Measurements from ENCODE around the gene PTGES3L. TPM values are rescaled to one million over a fixed set of nuclear protein-coding genes. Genes with fewer than 3 reads are reported as not detected.
"Not testable (repeated sequence)": the region's sequence is repeated elsewhere in the genome, so short reads cannot be mapped to it uniquely, and the experiment has no call there.

PTGES3L gene
- total RNA-seq, 2 experiments from 2014 or later = 0.28 to 0.39 TPM

DNA sequence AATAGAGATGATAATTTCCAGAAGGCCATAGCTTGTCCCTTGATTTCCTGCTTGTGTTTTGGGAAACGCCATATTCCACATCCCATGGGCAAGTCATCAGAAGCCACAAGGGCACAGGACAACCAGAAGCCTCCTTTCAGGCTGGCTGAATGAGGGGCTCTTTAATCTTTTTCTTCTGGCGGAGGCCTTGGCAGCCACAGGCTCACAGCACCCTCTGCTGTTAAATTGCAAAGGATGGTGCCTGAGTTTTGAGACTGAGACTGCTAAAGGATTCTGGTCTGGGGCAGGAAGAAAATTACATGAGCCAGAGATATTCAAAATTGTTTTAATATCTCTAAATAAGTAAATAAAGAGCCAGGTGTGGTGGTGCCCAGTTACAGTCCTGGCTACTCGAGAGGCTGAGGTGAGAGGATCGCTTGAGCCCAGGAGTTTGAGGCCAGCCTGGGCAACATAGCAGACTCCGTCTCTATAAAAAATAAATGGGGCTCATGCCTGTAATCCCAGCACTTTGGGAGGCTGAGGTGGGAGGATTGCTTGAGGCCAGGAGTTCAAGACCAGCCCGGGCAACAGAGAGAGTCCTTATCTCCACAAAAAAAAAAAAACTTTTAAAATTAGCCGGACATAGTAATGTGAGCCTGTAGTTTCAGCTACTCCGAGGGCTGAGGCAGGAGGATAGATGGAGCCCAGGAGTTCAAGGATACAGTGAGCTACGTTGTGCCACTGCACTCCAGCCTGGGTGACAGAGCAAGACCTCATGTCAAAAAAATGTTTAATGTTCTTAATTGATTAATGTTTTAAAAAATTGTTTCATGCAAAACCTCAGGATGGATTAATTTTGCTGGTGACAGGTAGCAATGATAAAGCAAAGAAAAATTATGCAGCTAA lies 41.9 kb downstream of the PTGES3L start:
- H3K9me3 Mint-ChIP-seq = no peaks in the 10 kb centered on the region
- peak; percentile 60 for ATAC-seq (ENCODE audit: low read depth)
- POLR2A ChIA-PET = no interaction called here
- no peaks in the 10 kb centered on the region for H3K36me3 Mint-ChIP-seq
- no peaks in the 10 kb centered on the region for H3K4me1 Mint-ChIP-seq
- no peak for DNase-seq
- no peak overlapping the region for H3K27ac Mint-ChIP-seq
- H3K4me3 Mint-ChIP-seq = no peak overlapping the region
- peaks cover 27% of the 10 kb centered on the region for H3K27me3 Mint-ChIP-seq

DNA sequence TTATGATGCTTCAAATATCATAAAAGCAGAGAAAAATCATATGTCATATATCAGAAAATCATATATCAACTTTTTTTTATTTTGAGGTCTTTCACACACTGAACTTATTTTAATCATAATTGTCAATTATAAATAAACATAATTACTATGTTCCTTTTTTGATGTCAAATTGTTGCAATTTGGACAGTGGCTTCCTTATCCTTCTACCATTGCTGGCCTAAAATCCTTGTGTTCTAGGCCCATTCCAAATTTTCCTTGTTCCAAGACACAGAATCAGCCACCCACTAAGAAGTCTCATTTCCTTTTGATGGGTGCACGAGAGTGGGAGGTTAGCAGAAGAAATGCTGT lies 50.4 kb downstream of the PTGES3L start:
- POLR2A ChIA-PET = interaction anchor here (0.6 to 1.0 kb wide), 3 partner anchors 67 to 1199 kb away, joined by 3 to 4 read pairs (median 4); no protein-coding TSS in a partner anchor
- Mint-ChIP-seq H3K4me3 (no peak overlapping the region), H3K36me3 (no peaks in the 10 kb centered on the region), H3K27me3 (peaks cover 8% of the 10 kb centered on the region), H3K9me3 (no peaks in the 10 kb centered on the region), H3K27ac (no peak overlapping the region), H3K4me1 (peaks cover 11% of the 10 kb centered on the region)
- ATAC-seq (ENCODE audit: low read depth) (no peak), DNase-seq (no peak)

DNA sequence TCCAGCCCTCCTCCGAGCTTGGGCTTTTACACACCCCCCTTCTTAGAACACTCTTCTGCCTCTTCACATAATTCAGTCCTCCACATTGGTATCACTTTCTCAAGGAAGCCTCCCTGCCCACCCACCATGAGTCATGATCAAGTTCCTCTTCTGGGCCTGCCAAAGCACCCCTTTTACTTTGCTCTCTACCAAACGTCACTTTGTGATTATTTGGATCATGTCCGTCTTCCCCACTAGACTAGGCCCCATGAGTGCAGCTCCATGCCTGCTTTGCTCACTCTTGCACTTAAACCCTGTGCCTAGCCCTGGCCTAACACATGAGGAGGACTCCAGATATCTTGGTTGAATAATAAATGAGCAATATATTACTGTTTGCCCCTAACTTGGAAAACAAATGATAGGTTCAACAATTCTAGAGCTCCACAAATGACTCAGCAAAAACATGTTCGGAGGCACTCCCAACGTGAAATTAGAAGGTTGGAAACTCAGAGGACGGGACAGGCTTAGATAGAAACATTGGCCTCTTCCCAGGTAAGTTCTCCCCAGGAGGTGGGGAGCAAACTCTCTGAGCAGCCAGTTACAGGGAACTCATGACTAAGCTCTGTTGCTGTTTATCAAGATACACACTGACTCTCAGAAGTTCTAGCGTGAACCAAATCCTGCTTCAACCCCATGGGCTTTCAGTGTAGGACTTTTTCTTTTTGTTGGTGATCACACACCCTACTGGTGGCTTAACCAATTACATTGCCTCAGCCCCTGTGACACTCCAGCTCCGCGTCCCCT lies 51.0 kb downstream of the PTGES3L start:
- DNase-seq (no peak), ATAC-seq (ENCODE audit: low read depth) (peak; percentile 83)

DNA sequence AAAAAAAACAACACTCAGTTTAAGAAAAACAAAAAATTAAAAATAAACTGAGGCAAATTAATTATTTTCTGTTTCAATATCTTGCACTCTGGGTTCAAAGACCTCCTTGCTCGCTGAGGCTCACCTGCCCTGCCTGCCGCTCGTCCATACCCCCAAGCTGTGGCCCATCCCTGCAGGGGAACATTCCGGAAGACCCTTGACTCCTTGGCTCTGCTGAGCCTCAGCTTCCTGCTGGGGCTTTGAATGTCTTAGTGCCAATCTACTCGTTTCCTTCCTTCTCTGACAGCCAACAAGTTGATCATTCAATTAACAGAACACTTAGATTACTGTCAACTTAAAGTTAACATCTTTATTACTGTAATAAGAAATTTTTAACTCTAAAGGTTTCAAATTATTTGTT lies 55.0 kb downstream of the PTGES3L start:
- Mint-ChIP-seq H3K36me3 (no peaks in the 10 kb centered on the region), H3K27me3 (peaks cover 18% of the 10 kb centered on the region), H3K9me3 (no peaks in the 10 kb centered on the region), H3K4me1 (peaks cover 10% of the 10 kb centered on the region), H3K27ac (no peak overlapping the region), H3K4me3 (no peak overlapping the region)
- DNase-seq (no peak), ATAC-seq (ENCODE audit: low read depth) (no peak)
- POLR2A ChIA-PET = no interaction called here

More for the DNA sequence above, 51.0 kb downstream of the PTGES3L start:
- Mint-ChIP-seq H3K9me3 (no peaks in the 10 kb centered on the region), H3K4me1 (peaks cover 11% of the 10 kb centered on the region), H3K27me3 (peaks cover 6% of the 10 kb centered on the region), H3K4me3 (no peak overlapping the region), H3K27ac (peak overlapping the region; percentile 27), H3K36me3 (no peaks in the 10 kb centered on the region)
- POLR2A ChIA-PET = interaction anchor here (0.6 to 1.0 kb wide), 5 partner anchors 46 to 1199 kb away, joined by 3 to 4 read pairs (median 4); no protein-coding TSS in a partner anchor

DNA sequence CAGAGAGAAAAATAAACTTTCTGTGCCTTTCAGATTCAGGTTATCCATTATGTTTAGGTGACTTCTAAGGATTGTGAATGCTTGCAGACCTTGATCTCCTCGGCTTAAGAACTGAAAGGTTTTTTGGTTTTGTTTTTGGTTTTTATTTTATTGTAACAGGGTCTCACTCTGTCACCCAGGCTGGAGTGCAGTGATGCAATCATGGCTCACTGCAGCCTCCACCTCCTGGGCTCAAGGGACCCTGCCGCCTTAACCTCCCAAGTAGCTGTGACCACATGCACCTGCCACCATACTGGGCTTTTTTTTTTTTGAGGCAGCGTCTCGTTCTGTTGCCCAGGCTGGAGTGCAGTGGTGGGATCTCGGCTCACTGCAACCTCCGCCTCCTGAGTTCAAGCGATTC lies 56.4 kb downstream of the PTGES3L start:
- peaks cover 20% of the 10 kb centered on the region for H3K27me3 Mint-ChIP-seq
- H3K27ac Mint-ChIP-seq; ATAC-seq (ENCODE audit: low read depth); H3K4me1 Mint-ChIP-seq; DNase-seq; POLR2A ChIA-PET; H3K36me3 Mint-ChIP-seq; H3K9me3 Mint-ChIP-seq; H3K4me3 Mint-ChIP-seq: not testable (repeated sequence)

DNA sequence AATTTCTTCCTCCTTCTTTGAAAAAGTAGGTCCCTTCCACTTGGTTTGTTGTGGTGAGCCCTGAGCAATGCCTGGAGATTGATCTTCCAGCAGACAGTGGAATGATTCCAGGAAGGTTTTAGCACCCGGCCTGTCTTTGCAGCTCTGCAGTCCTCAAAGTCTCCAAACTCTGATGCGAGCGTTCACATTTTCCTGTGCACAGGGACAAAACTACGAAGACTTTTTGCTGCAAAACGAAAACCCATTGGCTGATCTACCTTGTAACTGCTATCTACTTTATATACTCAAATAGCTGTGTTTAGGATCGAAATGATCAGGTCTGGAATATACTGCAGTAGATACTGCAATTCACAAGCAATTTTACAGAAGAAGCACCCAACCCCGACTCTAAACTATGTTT lies 57.6 kb downstream of the PTGES3L start:
- POLR2A ChIA-PET = no interaction called here

DNA sequence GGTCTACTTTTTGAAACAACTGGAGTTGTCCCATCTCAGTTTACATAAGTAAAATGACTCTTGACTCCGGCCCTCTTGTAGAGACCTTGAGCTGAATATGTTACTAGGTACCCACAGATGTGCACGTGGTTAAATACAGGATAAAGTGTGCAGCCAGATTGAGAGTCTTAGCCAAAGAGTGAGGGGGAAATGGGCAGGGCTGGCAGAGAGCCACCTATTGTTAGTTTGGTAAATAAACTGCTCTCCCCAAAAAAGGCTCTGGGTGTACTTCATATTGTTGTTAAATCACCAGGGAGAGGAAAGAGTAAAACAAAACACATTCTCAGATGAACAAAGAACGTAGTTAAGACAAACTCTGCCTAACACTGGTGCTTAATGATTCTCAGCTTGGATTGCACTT lies 59.0 kb downstream of the PTGES3L start:
- ATAC-seq (ENCODE audit: low read depth) = no peak
- H3K36me3 Mint-ChIP-seq = no peaks in the 10 kb centered on the region
- H3K27me3 Mint-ChIP-seq = peaks cover 20% of the 10 kb centered on the region
- peaks cover 3% of the 10 kb centered on the region for H3K4me1 Mint-ChIP-seq
- no peaks in the 10 kb centered on the region for H3K9me3 Mint-ChIP-seq
- no peak for DNase-seq
- no peak overlapping the region for H3K4me3 Mint-ChIP-seq
- H3K27ac Mint-ChIP-seq = no peak overlapping the region
- POLR2A ChIA-PET = no interaction called here

More for the DNA sequence above, 57.6 kb downstream of the PTGES3L start:
- H3K4me3 Mint-ChIP-seq = no peak overlapping the region
- no peaks in the 10 kb centered on the region for H3K9me3 Mint-ChIP-seq
- DNase-seq (no peak), ATAC-seq (ENCODE audit: low read depth) (no peak)
- H3K4me1 Mint-ChIP-seq = peaks cover 3% of the 10 kb centered on the region
- H3K27ac Mint-ChIP-seq = no peak overlapping the region
- H3K27me3 Mint-ChIP-seq = peaks cover 21% of the 10 kb centered on the region
- no peaks in the 10 kb centered on the region for H3K36me3 Mint-ChIP-seq

DNA sequence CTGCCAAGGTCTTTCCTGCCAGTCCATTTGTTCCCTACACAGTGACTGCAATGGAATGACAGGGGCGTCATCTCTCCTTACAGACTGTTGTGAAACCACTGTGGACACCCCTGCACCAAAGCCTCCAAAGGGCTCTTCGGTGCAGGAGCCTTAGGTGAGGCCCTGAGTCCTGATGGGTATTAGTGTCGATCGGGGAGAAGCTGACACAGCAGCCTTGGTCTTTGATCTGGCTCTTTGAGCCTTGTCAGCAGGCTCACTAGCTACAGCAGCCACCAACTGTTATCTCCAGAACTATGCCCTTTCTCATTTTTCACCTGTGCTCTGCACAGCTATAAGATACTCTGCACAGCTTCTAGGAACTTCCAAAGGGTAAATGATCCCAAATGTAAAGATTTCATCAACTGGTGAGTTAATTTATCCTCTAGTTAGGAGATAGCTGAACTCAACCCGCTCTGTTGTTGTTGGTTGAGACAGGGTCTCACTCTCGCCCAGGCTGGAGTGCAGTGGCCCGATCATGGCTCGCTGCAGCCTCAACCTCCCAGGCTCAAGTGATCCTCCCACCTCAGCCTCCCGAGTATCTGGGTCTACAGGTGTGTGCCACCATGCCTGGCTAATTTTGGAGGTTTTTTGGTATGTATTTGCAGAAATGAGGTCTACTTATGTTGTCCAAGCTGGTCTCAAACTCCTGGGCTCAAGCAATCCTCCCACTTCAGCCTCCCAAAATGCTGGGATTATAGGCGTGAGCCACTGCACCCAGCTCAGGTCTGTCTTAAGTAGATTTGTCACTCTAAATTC lies 59.6 kb downstream of the PTGES3L start:
- no peak for DNase-seq
- POLR2A ChIA-PET = no interaction called here
- H3K27ac Mint-ChIP-seq = no peak overlapping the region
- ATAC-seq (ENCODE audit: low read depth) = no peak
- H3K9me3 Mint-ChIP-seq = no peaks in the 10 kb centered on the region
- H3K4me3 Mint-ChIP-seq = no peak overlapping the region
- H3K4me1 Mint-ChIP-seq = peaks cover 3% of the 10 kb centered on the region
- peaks cover 20% of the 10 kb centered on the region for H3K27me3 Mint-ChIP-seq
- no peaks in the 10 kb centered on the region for H3K36me3 Mint-ChIP-seq

DNA sequence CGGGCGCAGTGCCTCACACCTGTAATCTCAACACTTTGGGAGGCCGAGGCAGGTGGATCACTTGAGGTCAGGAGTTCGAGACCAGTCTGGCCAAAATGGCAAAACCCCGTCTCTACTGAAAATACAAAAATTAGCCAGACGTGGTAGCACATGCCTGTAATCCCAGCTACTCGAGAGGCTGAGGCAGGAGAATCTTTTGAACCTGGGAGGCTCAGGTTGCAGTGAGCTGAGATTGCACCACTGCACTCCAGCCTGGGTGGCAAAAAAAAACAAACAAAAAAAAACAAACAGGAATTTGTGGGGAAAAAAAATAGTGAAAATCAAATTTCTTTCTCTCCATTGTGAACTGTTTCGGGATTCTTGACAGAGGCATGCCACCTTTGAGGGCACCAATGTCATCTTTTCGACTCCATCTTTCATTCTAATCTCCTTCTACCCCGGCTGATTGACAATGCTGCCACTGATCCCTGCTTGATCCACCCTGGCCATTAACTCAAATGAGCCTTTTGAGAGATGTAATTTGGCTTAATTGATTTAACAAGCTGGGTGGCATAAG lies 60.3 kb downstream of the PTGES3L start:
- ATAC-seq (ENCODE audit: low read depth); H3K27ac Mint-ChIP-seq; H3K36me3 Mint-ChIP-seq; DNase-seq; POLR2A ChIA-PET; H3K4me3 Mint-ChIP-seq; H3K9me3 Mint-ChIP-seq; H3K4me1 Mint-ChIP-seq: not testable (repeated sequence)
- peaks cover 18% of the 10 kb centered on the region for H3K27me3 Mint-ChIP-seq

DNA sequence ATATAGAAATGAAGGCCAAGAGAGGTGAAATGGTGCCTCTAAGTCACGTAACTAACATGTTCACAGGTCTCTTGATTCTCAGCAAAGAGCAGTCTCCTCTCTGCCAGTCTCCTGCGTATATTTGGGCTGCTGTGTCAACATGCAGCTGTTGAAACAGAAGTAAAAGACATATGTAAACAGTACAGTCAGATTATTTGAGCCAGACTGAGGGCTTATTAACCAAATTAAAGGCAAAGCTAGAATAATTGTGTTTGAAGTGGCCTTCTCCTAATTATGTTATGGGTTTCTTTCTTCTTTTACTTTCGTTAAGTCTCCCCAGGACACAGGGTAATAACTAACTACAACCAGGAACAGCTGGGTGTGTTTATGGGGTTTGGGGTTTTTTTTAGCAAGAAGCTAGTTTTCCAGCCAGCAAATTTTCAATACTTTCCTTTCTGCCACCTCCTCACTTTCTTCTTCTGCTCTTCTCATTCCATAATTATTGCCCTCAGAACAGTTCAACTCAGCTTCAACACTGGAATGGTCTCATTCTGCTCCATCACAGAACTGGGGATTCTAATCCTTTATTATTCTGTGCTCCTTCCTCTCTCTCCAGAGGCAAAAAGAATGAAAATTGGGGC lies 60.9 kb downstream of the PTGES3L start:
- no peak for ATAC-seq (ENCODE audit: low read depth)
- H3K4me3 Mint-ChIP-seq = no peak overlapping the region
- peaks cover 18% of the 10 kb centered on the region for H3K27me3 Mint-ChIP-seq
- POLR2A ChIA-PET = no interaction called here
- no peaks in the 10 kb centered on the region for H3K36me3 Mint-ChIP-seq
- no peaks in the 10 kb centered on the region for H3K4me1 Mint-ChIP-seq
- H3K9me3 Mint-ChIP-seq = no peaks in the 10 kb centered on the region
- no peak overlapping the region for H3K27ac Mint-ChIP-seq
- DNase-seq = no peak

Data from activated naive CD8-positive, alpha-beta T cell treated with anti-CD3 and anti-CD28 coated beads, Interleukin-2, amount 10 ng/mL, durations not matched to agents 7 days and 5 days (primary cell).